Measurements from ENCODE around the gene GID8. TPM values are rescaled to one million over a fixed set of nuclear protein-coding genes. Genes with fewer than 3 reads are reported as not detected.
A peak's percentile ranks its signal among the peaks of the same experiment; 100 is the strongest.

GID8 gene
- total RNA-seq, 1 donor from 2014 or later, result 48.7 TPM

DNA sequence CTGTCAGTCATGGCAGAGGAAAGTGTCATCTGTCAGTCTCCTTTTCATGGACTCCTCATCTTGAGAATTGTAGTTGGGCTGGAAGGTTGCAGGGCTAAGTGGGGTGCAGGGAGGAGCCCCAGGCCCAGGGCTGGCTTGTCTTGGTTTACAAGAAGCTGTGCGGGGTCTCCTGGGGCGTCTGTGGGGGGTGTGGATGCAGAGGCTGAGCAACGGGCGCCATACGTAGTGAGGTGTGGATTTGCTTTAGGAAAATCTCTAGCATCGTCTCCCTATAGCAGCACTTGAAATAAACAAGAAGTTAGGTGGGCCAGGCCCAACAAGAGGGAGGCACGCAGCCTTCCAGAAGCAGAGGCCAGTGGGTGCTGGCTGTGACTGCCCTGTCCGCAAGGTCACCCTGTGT, 12.8 kb downstream of the GID8 start:
- Histone ChIP-seq H2AFZ (replicated peaks) (no peak overlapping the region), H3K27me3 (peaks cover 6% of the 10 kb centered on the region), H3K9me3 (ENCODE audit: low read depth) (no peaks in the 10 kb centered on the region), H3K9ac (no peak overlapping the region), H3F3A (ENCODE audit: low read depth) (peaks cover 26% of the 10 kb centered on the region), H3K36me3 (no peaks in the 10 kb centered on the region), H3K4me1 (peaks cover 21% of the 10 kb centered on the region), H3K4me3 (no peak overlapping the region), H3K27ac (no peak overlapping the region), H3K79me2 (ENCODE audit: low read depth) (peaks cover 12% of the 10 kb centered on the region), H3K4me2 (no peak overlapping the region), H4K20me1 (ENCODE audit: low read depth) (peaks cover 28% of the 10 kb centered on the region)
- Mint-ChIP-seq H3K9me3 (no peaks in the 10 kb centered on the region), H3K4me1 (peaks cover 17% of the 10 kb centered on the region), H3K36me3 (peaks cover 35% of the 10 kb centered on the region), H3K27ac (no peak overlapping the region), H3K4me3 (no peak overlapping the region), H3K27me3 (ENCODE audit: insufficient read depth, low read depth) (peaks cover 2% of the 10 kb centered on the region)
- no peak for TF ChIP-seq EZH2 (IDR thresholded peaks at IDR 0.05)
- no peak for TF ChIP-seq EZH2phosphoT487 (IDR thresholded peaks at IDR 0.05)
- no peak for TF ChIP-seq CTCF (IDR thresholded peaks at IDR 0.05)
- no peak for DNase-seq (ENCODE audit: low spot score)

DNA sequence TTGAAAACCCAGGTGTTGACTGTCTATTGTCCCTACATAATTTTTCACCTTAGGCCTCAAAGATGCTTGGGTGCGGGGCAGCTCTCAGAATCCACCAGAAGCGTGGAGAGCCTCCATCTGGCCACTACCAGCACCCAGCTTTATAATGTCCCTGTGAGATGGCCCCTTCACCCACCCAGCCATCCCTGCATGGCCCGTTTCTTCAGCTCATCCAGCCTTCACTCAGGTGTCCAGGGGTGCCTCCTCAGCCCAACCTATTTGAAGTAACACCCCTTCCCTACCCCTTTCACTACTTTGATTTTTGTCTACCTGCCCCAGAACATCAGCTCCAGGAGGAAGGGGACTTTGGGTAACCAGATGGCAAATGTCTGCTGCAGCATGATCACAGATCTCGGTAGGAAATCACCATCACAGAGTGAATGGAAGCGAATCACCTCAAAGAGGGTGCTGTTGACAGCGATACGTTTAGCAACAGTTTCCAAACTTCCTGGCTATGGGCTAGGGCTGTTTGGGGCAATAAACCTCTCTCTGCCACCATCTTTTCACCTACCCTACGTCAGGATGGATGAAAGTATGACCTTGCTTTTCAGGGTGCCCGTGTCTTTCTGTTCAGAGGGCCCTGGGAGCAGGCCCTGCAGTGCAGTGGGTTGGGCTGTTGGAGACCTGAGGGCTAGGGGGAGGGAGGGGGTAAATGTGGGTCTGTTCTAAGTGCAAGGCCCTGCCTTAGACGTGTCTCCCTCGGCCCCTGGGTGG, 13.4 kb downstream of the GID8 start:
- Histone ChIP-seq H4K20me1 (ENCODE audit: low read depth) (peaks cover 27% of the 10 kb centered on the region), H3K79me2 (ENCODE audit: low read depth) (peaks cover 9% of the 10 kb centered on the region), H3F3A (ENCODE audit: low read depth) (peaks cover 26% of the 10 kb centered on the region), H3K9ac (no peak overlapping the region), H3K27me3 (peaks cover 6% of the 10 kb centered on the region), H3K4me3 (no peak overlapping the region), H3K9me3 (ENCODE audit: low read depth) (no peaks in the 10 kb centered on the region), H3K27ac (no peak overlapping the region), H3K4me2 (no peak overlapping the region), H3K36me3 (no peaks in the 10 kb centered on the region), H3K4me1 (peaks cover 21% of the 10 kb centered on the region), H2AFZ (replicated peaks) (no peak overlapping the region)
- peaks cover 34% of the 10 kb centered on the region for H3K36me3 Mint-ChIP-seq
- no peak for TF ChIP-seq EZH2 (IDR thresholded peaks at IDR 0.05)
- H3K4me3 Mint-ChIP-seq, result no peak overlapping the region
- no peak for DNase-seq (ENCODE audit: low spot score)
- peaks cover 2% of the 10 kb centered on the region for H3K27me3 Mint-ChIP-seq (ENCODE audit: insufficient read depth, low read depth)
- no peaks in the 10 kb centered on the region for H3K9me3 Mint-ChIP-seq
- H3K27ac Mint-ChIP-seq, result no peak overlapping the region
- peaks cover 17% of the 10 kb centered on the region for H3K4me1 Mint-ChIP-seq

- peaks cover 25% of the 10 kb centered on the region for H4K20me1 ChIP-seq (ENCODE audit: low read depth)
- Mint-ChIP-seq H3K27me3 (ENCODE audit: insufficient read depth, low read depth) (peaks cover 2% of the 10 kb centered on the region), H3K4me1 (peaks cover 17% of the 10 kb centered on the region), H3K36me3 (peaks cover 32% of the 10 kb centered on the region), H3K4me3 (no peak overlapping the region), H3K27ac (peak overlapping the region; percentile 63), H3K9me3 (no peaks in the 10 kb centered on the region)
- H3F3A ChIP-seq (ENCODE audit: low read depth), result peaks cover 26% of the 10 kb centered on the region
- no peak overlapping the region for H3K27ac ChIP-seq
- H3K79me2 ChIP-seq (ENCODE audit: low read depth), result peaks cover 7% of the 10 kb centered on the region
- peaks cover 21% of the 10 kb centered on the region for H3K4me1 ChIP-seq
- H3K9me3 ChIP-seq (ENCODE audit: low read depth), result no peaks in the 10 kb centered on the region
- H2AFZ ChIP-seq (replicated peaks), result peak overlapping the region; percentile 69
- no peak for TF ChIP-seq CTCF (IDR thresholded peaks at IDR 0.05)
- TF ChIP-seq EZH2phosphoT487 (IDR thresholded peaks at IDR 0.05), result no peak
- no peak for TF ChIP-seq EZH2 (IDR thresholded peaks at IDR 0.05)
- H3K27me3 ChIP-seq, result peaks cover 6% of the 10 kb centered on the region
- H3K36me3 ChIP-seq, result no peaks in the 10 kb centered on the region
- H3K9ac ChIP-seq, result no peak overlapping the region
- H3K4me3 ChIP-seq, result peak overlapping the region; percentile 28
- DNase-seq (ENCODE audit: low spot score), result no peak
- peak overlapping the region; percentile 69 for H3K4me2 ChIP-seq
Measured at GRCh38 chr20:62951896-62952372, 14.0 kb downstream of the GID8 start.

- peak; percentile 79 for DNase-seq (ENCODE audit: low spot score)
- Histone ChIP-seq H3K4me3 (peak within 1 kb of the TSS; percentile 28), H3K9me3 (ENCODE audit: low read depth) (no peaks in the 10 kb centered on the region), H3K36me3 (no peaks in the 10 kb centered on the region), H3K9ac (no peak within 1 kb of the TSS), H3F3A (ENCODE audit: low read depth) (peaks cover 26% of the 10 kb centered on the region), H3K79me2 (ENCODE audit: low read depth) (peaks cover 7% of the 10 kb centered on the region), H3K4me1 (peaks cover 21% of the 10 kb centered on the region), H3K27ac (no peak within 1 kb of the TSS), H4K20me1 (ENCODE audit: low read depth) (peaks cover 20% of the 10 kb centered on the region), H2AFZ (replicated peaks) (peak within 1 kb of the TSS; percentile 69), H3K4me2 (peak within 1 kb of the TSS; percentile 74), H3K27me3 (peaks cover 6% of the 10 kb centered on the region)
- Mint-ChIP-seq H3K27me3 (ENCODE audit: insufficient read depth, low read depth) (peaks cover 2% of the 10 kb centered on the region), H3K9me3 (no peaks in the 10 kb centered on the region), H3K4me1 (peaks cover 17% of the 10 kb centered on the region), H3K36me3 (peaks cover 28% of the 10 kb centered on the region), H3K4me3 (no peak within 1 kb of the TSS), H3K27ac (peak within 1 kb of the TSS; percentile 63)
- TF ChIP-seq EZH2 (IDR thresholded peaks at IDR 0.05) (no peak), EZH2phosphoT487 (IDR thresholded peaks at IDR 0.05) (no peak), CTCF (IDR thresholded peaks at IDR 0.05) (peak; percentile 14)
Measured at GRCh38 chr20:62952373-62952967, 14.5 kb downstream of the GID8 start, which contains the start of gene SLC17A9. Gene SLC17A9, plus strand, starts transcription at chr20:62952709. Its CDS starts 122 bp downstream, at chr20:62952831.

All from neural progenitor cell (in vitro differentiated cells).